Activated T-cell treated with anti-CD3 and anti-CD28 coated beads, Interleukin-2, amount 50 U/mL, for 24 hours (primary cell): ENCODE measurements around the gene ANKZF1.
"Not testable (repeated sequence)": the region's sequence is repeated elsewhere in the genome, so short reads cannot be mapped to it uniquely, and the experiment has no call there.

Source experiments
- DNase-seq: peaks from one replicate; pipeline ENCODE4 v3.0.0-alpha.2; 2020
- H3K27ac Mint-ChIP-seq: 2 replicates; pipeline ENCODE4 v1.8.0; 2020; ENCODE audit warnings: mild to moderate bottlenecking, mixed read lengths
- H3K27me3 Mint-ChIP-seq: 2 replicates; pipeline ENCODE4 v1.8.0; 2020; ENCODE audit warnings: mixed read lengths
- H3K36me3 Mint-ChIP-seq: 2 replicates; pipeline ENCODE4 v1.8.0; 2020; ENCODE audit warnings: low read depth, mixed read lengths
- H3K4me1 Mint-ChIP-seq: 2 replicates; pipeline ENCODE4 v1.8.0; 2020; ENCODE audit warnings: low read depth, mixed read lengths
- H3K4me3 Mint-ChIP-seq: 2 replicates; pipeline ENCODE4 v1.8.0; 2020; ENCODE audit warnings: mild to moderate bottlenecking, moderate library complexity, mixed read lengths
- H3K9me3 Mint-ChIP-seq: 2 replicates; pipeline ENCODE4 v1.8.0; 2020; ENCODE audit warnings: mixed read lengths

ANKZF1 gene

GRCh38 chr2:219252570-219252899 is 22.9 kb downstream of the ANKZF1 start:
- H3K4me3 Mint-ChIP-seq: peak overlapping the region; percentile 95
- peak overlapping the region; percentile 97 for H3K27ac Mint-ChIP-seq
- H3K4me1 Mint-ChIP-seq: peaks cover 74% of the 10 kb centered on the region
- H3K9me3 Mint-ChIP-seq: no peaks in the 10 kb centered on the region
- H3K27me3 Mint-ChIP-seq: no peaks in the 10 kb centered on the region
- no peak for DNase-seq
- H3K36me3 Mint-ChIP-seq: peaks cover 61% of the 10 kb centered on the region

- peak; percentile 71 for DNase-seq
- Mint-ChIP-seq H3K36me3 (peaks cover 55% of the 10 kb centered on the region), H3K4me1 (peaks cover 68% of the 10 kb centered on the region)
These were observed 23.5 kb downstream of the ANKZF1 start, which contains the start of gene TUBA4B for GRCh38 chr2:219252900-219253752. Gene TUBA4B (plus strand): TSS chr2:219253243. CDS start chr2:219253408, 165 bp downstream.

GRCh38 chr2:219253753-219254589 is 24.4 kb downstream of the ANKZF1 start, which contains the start of gene TUBA4A:
Gene TUBA4A (minus strand): TSS chr2:219253918. CDS start chr2:219253858, 60 bp downstream.
- peak within 1 kb of the TSS; percentile 99 for H3K27ac Mint-ChIP-seq
- H3K36me3 Mint-ChIP-seq: peaks cover 47% of the 10 kb centered on the region
- H3K4me1 Mint-ChIP-seq: peaks cover 59% of the 10 kb centered on the region
- H3K27me3 Mint-ChIP-seq: no peaks in the 10 kb centered on the region
- H3K4me3 Mint-ChIP-seq: peak within 1 kb of the TSS; percentile 95
- no peaks in the 10 kb centered on the region for H3K9me3 Mint-ChIP-seq
- DNase-seq: peak; percentile 94

More at GRCh38 chr2:219252900-219253752, 23.5 kb downstream of the ANKZF1 start, which contains the start of gene TUBA4B:
- Mint-ChIP-seq H3K4me3 (peak within 1 kb of the TSS; percentile 95), H3K27ac (peak within 1 kb of the TSS; percentile 99), H3K27me3 (no peaks in the 10 kb centered on the region), H3K9me3 (no peaks in the 10 kb centered on the region)

GRCh38 chr2:219254590-219255201 is 25.1 kb downstream of the ANKZF1 start:
- Mint-ChIP-seq H3K9me3 (no peaks in the 10 kb centered on the region), H3K4me3 (peak overlapping the region; percentile 95), H3K4me1 (peaks cover 52% of the 10 kb centered on the region), H3K27ac (peak overlapping the region; percentile 99), H3K36me3 (peaks cover 40% of the 10 kb centered on the region), H3K27me3 (no peaks in the 10 kb centered on the region)
- DNase-seq: peak; percentile 78

GRCh38 chr2:219258942-219259341 is 29.3 kb downstream of the ANKZF1 start:
- DNase-seq, H3K9me3 Mint-ChIP-seq, H3K36me3 Mint-ChIP-seq, H3K27ac Mint-ChIP-seq, H3K4me3 Mint-ChIP-seq, H3K27me3 Mint-ChIP-seq: not testable (repeated sequence)
- H3K4me1 Mint-ChIP-seq: peaks cover 20% of the 10 kb centered on the region

- Mint-ChIP-seq H3K4me1 (peaks cover 2% of the 10 kb centered on the region), H3K9me3 (no peaks in the 10 kb centered on the region)
- DNase-seq: no peak
These were observed 31.6 kb downstream of the ANKZF1 start for GRCh38 chr2:219261024-219261855.

GRCh38 chr2:219266232-219266631 is 36.6 kb downstream of the ANKZF1 start:
- Mint-ChIP-seq H3K9me3 (no peaks in the 10 kb centered on the region), H3K4me1 (no peaks in the 10 kb centered on the region), H3K27ac (no peak overlapping the region)

More at GRCh38 chr2:219261024-219261855, 31.6 kb downstream of the ANKZF1 start:
- no peaks in the 10 kb centered on the region for H3K36me3 Mint-ChIP-seq
- no peak overlapping the region for H3K4me3 Mint-ChIP-seq
- H3K27ac Mint-ChIP-seq: no peak overlapping the region
- H3K27me3 Mint-ChIP-seq: no peaks in the 10 kb centered on the region

GRCh38 chr2:219266886-219267285 is 37.3 kb downstream of the ANKZF1 start:
- Mint-ChIP-seq H3K9me3 (no peaks in the 10 kb centered on the region), H3K4me3 (no peak overlapping the region), H3K36me3 (no peaks in the 10 kb centered on the region), H3K27ac (no peak overlapping the region), H3K4me1 (no peaks in the 10 kb centered on the region), H3K27me3 (no peaks in the 10 kb centered on the region)
- no peak for DNase-seq

More at GRCh38 chr2:219266232-219266631, 36.6 kb downstream of the ANKZF1 start:
- Mint-ChIP-seq H3K4me3 (no peak overlapping the region), H3K36me3 (no peaks in the 10 kb centered on the region), H3K27me3 (no peaks in the 10 kb centered on the region)
- no peak for DNase-seq

- H3K36me3 Mint-ChIP-seq: no peaks in the 10 kb centered on the region
- H3K27ac Mint-ChIP-seq: no peak overlapping the region
- H3K4me3 Mint-ChIP-seq: no peak overlapping the region
- DNase-seq: no peak
- no peaks in the 10 kb centered on the region for H3K4me1 Mint-ChIP-seq
- H3K9me3 Mint-ChIP-seq: no peaks in the 10 kb centered on the region
- H3K27me3 Mint-ChIP-seq: no peaks in the 10 kb centered on the region
These were observed 38.7 kb downstream of the ANKZF1 start for GRCh38 chr2:219268294-219268693.

- H3K9me3 Mint-ChIP-seq: no peaks in the 10 kb centered on the region
- no peaks in the 10 kb centered on the region for H3K27me3 Mint-ChIP-seq
- no peak overlapping the region for H3K27ac Mint-ChIP-seq
- no peaks in the 10 kb centered on the region for H3K4me1 Mint-ChIP-seq
- H3K36me3 Mint-ChIP-seq: no peaks in the 10 kb centered on the region
- DNase-seq: no peak
- H3K4me3 Mint-ChIP-seq: no peak overlapping the region
These were observed 39.9 kb downstream of the ANKZF1 start for GRCh38 chr2:219269362-219270054.

GRCh38 chr2:219270055-219270372 is 40.4 kb downstream of the ANKZF1 start:
- DNase-seq: no peak
- H3K4me1 Mint-ChIP-seq: no peaks in the 10 kb centered on the region
- H3K4me3 Mint-ChIP-seq: no peak overlapping the region
- no peaks in the 10 kb centered on the region for H3K27me3 Mint-ChIP-seq
- H3K36me3 Mint-ChIP-seq: no peaks in the 10 kb centered on the region
- no peak overlapping the region for H3K27ac Mint-ChIP-seq
- no peaks in the 10 kb centered on the region for H3K9me3 Mint-ChIP-seq

- DNase-seq: no peak
- H3K27me3 Mint-ChIP-seq: no peaks in the 10 kb centered on the region
- no peaks in the 10 kb centered on the region for H3K9me3 Mint-ChIP-seq
- H3K36me3 Mint-ChIP-seq: no peaks in the 10 kb centered on the region
- no peaks in the 10 kb centered on the region for H3K4me1 Mint-ChIP-seq
- no peak overlapping the region for H3K4me3 Mint-ChIP-seq
- H3K27ac Mint-ChIP-seq: no peak overlapping the region
These were observed 41.4 kb downstream of the ANKZF1 start for GRCh38 chr2:219271021-219271420.

GRCh38 chr2:219272356-219272755 is 42.8 kb downstream of the ANKZF1 start:
- Mint-ChIP-seq H3K4me1 (peaks cover 4% of the 10 kb centered on the region), H3K27me3 (no peaks in the 10 kb centered on the region), H3K27ac (no peak overlapping the region), H3K4me3 (no peak overlapping the region), H3K36me3 (no peaks in the 10 kb centered on the region), H3K9me3 (no peaks in the 10 kb centered on the region)
- no peak for DNase-seq
